Measurements from ENCODE around the gene CDHR2. TPM values are rescaled to one million over a fixed set of nuclear protein-coding genes. Genes with fewer than 3 reads are reported as not detected.

The CDHR2 gene
- total RNA-seq, 1 donor from 2014 or later = not detected

DNA sequence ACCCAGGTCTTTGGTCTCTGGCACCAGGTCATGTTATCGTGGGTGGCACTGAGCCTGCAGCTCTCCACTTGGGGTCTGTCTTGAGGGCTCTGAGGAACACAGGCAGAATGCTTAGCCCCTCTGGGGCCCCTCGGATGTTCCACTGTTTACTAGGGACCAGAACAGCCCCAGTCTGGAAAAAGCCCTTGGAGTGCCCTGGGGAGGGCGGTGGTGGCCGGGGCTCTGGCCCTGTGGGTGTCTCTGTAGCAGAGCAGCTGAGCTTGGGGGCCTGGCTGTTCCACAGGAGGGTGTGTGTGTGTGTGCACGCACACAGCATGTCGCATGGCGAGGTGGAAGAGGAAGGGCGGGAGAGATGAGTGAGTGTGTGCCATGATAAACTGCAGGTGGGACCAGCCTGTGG lies 45.4 kb downstream of the CDHR2 start:
- TF ChIP-seq CTCF (IDR thresholded peaks at IDR 0.05) = no peak
- TF ChIP-seq POLR2AphosphoS5 (IDR thresholded peaks at IDR 0.05; ENCODE audit: insufficient read depth in 1 of 2, low read depth in 1 of 2) = no peak
- no peak for TF ChIP-seq POLR2A (IDR thresholded peaks at IDR 0.05)
- Histone ChIP-seq H3K36me3 (no peaks in the 10 kb centered on the region), H3K27ac (no peak overlapping the region), H3K27me3 (no peaks in the 10 kb centered on the region), H3K4me1 (no peaks in the 10 kb centered on the region), H3K4me3 (no peak overlapping the region), H3K9me3 (no peaks in the 10 kb centered on the region)
- no peak for DNase-seq (ENCODE audit: extremely low spot score in 2 of 2)
- intact Hi-C loops (cut with DNase I) = no loop called here

DNA sequence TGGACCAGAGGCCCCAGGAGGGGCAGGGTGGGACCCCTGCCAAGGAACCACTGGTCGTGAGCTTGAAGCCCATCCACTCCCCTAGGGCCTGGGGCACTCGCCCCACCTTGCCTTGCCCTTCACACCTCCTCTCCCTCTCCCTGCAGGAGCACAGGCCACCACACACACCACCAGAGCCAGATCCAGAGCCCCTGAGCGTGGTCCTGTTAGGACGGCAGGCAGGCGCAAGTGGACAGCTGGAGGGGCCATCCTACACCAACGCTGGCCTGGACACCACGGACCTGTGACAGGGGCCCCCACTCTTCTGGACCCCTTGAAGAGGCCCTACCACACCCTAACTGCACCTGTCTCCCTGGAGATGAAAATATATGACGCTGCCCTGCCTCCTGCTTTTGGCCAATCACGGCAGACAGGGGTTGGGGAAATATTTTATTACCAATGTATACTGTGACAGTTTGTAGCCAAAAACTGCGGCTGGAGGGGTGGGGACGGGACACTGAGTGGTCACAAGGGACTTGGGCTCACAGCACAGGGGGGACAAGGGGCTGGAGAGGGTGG lies 46.3 kb downstream of the CDHR2 start:
- no peak overlapping the region for H3K27ac ChIP-seq
- intact Hi-C loops (cut with DNase I) = no loop called here
- no peaks in the 10 kb centered on the region for H3K4me1 ChIP-seq
- TF ChIP-seq POLR2AphosphoS5 (IDR thresholded peaks at IDR 0.05; ENCODE audit: insufficient read depth in 1 of 2, low read depth in 1 of 2) (no peak), POLR2A (IDR thresholded peaks at IDR 0.05) (no peak), CTCF (IDR thresholded peaks at IDR 0.05) (no peak)
- no peak for DNase-seq (ENCODE audit: extremely low spot score in 2 of 2)
- H3K27me3 ChIP-seq = no peaks in the 10 kb centered on the region
- H3K9me3 ChIP-seq = no peaks in the 10 kb centered on the region
- H3K4me3 ChIP-seq = no peak overlapping the region
- no peaks in the 10 kb centered on the region for H3K36me3 ChIP-seq

DNA sequence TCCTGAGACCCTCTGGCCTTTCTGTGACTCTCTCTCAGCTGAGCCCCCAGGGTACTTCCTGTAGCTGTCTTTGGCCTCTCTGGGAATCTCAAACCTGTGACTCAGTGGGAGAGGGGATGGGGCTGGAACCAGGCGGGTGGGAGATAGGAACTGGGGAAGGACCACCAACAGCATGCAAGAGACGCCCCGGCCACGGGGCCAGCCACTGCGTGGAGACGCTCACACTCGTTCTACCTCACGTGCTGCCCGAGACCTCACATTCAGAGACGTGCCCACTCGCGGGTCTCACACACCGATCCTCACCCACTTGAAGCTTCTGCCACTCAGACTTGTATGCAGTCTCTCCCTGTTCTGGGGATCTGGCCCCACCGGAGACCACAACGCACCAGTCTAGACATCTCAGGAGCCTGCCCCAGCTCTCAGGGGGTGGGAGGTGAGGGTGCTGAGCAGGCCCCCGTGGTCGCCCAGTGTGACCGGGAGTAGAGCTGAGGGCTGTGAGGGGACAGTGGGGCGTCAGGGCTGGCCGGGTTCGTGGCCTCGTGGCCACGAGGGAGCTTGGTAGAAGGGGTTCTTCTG lies 47.0 kb downstream of the CDHR2 start:
- Histone ChIP-seq H3K27ac (no peak overlapping the region), H3K27me3 (no peaks in the 10 kb centered on the region), H3K4me3 (no peak overlapping the region), H3K36me3 (no peaks in the 10 kb centered on the region), H3K4me1 (no peaks in the 10 kb centered on the region), H3K9me3 (no peaks in the 10 kb centered on the region)
- TF ChIP-seq POLR2A (IDR thresholded peaks at IDR 0.05) (no peak), POLR2AphosphoS5 (IDR thresholded peaks at IDR 0.05; ENCODE audit: insufficient read depth in 1 of 2, low read depth in 1 of 2) (no peak), CTCF (IDR thresholded peaks at IDR 0.05) (no peak)
- DNase-seq (ENCODE audit: extremely low spot score in 2 of 2) = no peak
- intact Hi-C loops (cut with DNase I) = no loop called here

DNA sequence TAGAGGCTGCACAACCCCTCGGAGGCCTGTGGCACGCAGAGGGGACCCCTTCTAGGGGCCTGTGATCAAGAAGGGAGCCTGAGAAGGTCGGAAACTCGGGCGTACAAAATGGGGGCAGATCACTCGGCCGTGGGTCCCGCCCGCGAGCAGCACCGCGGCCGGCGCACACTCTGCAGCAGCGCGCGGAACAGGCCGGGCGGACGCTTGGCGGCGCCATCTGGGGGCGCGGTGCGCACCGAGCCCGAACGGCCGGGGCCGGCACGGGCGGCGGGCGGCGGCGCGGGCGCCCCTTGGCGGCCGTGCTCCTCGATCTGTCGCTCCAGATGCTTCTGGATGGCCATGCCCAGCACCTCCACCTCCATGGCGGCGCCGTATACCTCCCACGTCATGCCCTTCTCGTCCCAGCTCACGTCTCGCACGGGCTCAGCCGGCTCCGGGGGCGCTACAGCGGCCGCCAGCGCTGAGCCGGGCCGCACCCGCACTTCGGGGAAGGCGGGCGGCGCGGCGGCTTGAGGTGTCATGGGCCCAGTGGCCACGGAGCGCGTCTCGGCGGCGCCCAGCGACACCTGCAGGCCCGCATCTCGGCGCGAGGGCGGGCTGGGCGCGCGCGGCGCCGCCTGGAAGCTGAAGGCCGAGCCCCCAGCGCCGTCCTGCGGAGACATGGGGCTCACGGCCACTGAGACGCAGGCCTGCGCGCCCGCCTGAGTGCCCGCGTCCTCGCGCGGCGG lies 47.7 kb downstream of the CDHR2 start:
- Histone ChIP-seq H3K27ac (no peak overlapping the region), H3K27me3 (no peaks in the 10 kb centered on the region)
- intact Hi-C loops (cut with DNase I) = no loop called here

More for the DNA sequence above, 47.7 kb downstream of the CDHR2 start:
- Histone ChIP-seq H3K4me3 (peak overlapping the region; percentile 27 to 37), H3K9me3 (no peaks in the 10 kb centered on the region), H3K36me3 (no peaks in the 10 kb centered on the region), H3K4me1 (no peaks in the 10 kb centered on the region)
- TF ChIP-seq CTCF (IDR thresholded peaks at IDR 0.05) (peak in 1 of 3 experiments; percentile 18), POLR2AphosphoS5 (IDR thresholded peaks at IDR 0.05; ENCODE audit: insufficient read depth in 1 of 2, low read depth in 1 of 2) (no peak)
- no peak for DNase-seq (ENCODE audit: extremely low spot score in 2 of 2)
